HG02938 (cell line): ENCODE data around the gene STAM2.

Experiments used
- ATAC-seq: cut with Tn5 transposase; IDR thresholded peaks from one replicate; pipeline ENCODE4 v1.9.1; 2021; ENCODE audit warnings: mild to moderate bottlenecking, moderate library complexity; ENCODE audit not compliant: unreplicated experiment

The STAM2 gene

GRCh38 chr2:152075461-152076050, 100.0 kb downstream of the STAM2 start:
- ATAC-seq = no peak

GRCh38 chr2:152072011-152072410, 103.6 kb downstream of the STAM2 start:
- ATAC-seq = no peak

GRCh38 chr2:152071518-152071917, 104.0 kb downstream of the STAM2 start:
- ATAC-seq = no peak

- peak; percentile 82 for ATAC-seq
These were observed 104.5 kb downstream of the STAM2 start for GRCh38 chr2:152071092-152071491.

GRCh38 chr2:152068226-152068625, 107.3 kb downstream of the STAM2 start:
- no peak for ATAC-seq

GRCh38 chr2:152067823-152068222, 107.7 kb downstream of the STAM2 start:
- no peak for ATAC-seq
